Smooth muscle cell (in vitro differentiated cells): ENCODE results near the gene SERPINB6. TPM values are rescaled to one million over a fixed set of nuclear protein-coding genes. Genes with fewer than 3 reads are reported as not detected.

ENCODE experiments used
- DNase-seq: peaks from one replicate; lab custom pipeline; 2025; ENCODE audit not compliant: unreplicated experiment; lab: John Stamatoyannopoulos, UW
- H2AFZ ChIP-seq: fragments of 200-600 bp; sonication (generic); 2 replicates; pipeline ENCODE4 v1.6.0; 2016; ENCODE audit warnings: antibody characterized with exemption, low read depth, mild to moderate bottlenecking
- H3F3A ChIP-seq: fragments of 200-600 bp; sonication (generic); 2 replicates; pipeline ENCODE4 v1.6.0; 2017; ENCODE audit warnings: antibody characterized with exemption, low read depth
- H3K27ac ChIP-seq: fragments of 200-600 bp; sonication (generic); 2 replicates; pipeline ENCODE4 v1.5.1; 2016; ENCODE audit warnings: low read depth, mild to moderate bottlenecking
- H3K27me3 ChIP-seq: fragments of 200-600 bp; sonication (generic); 2 replicates; pipeline ENCODE4 v1.6.1; 2016; ENCODE audit warnings: low read depth, mild to moderate bottlenecking
- H3K36me3 ChIP-seq: fragments of 200-600 bp; sonication (generic); 2 replicates; pipeline ENCODE4 v1.5.1; 2016; ENCODE audit warnings: low read depth
- H3K4me1 ChIP-seq: fragments of 200-600 bp; sonication (generic); 2 replicates; pipeline ENCODE4 v1.5.1; 2016; ENCODE audit warnings: low read depth
- H3K4me2 ChIP-seq: fragments of 200-600 bp; sonication (generic); 2 replicates; pipeline ENCODE4 v1.6.0; 2016; ENCODE audit warnings: mild to moderate bottlenecking
- H3K4me3 ChIP-seq: fragments of 200-600 bp; sonication (generic); 2 replicates; pipeline ENCODE4 v1.5.1; 2016; ENCODE audit warnings: mild to moderate bottlenecking
- H3K79me2 ChIP-seq: fragments of 200-600 bp; sonication (generic); 2 replicates; pipeline ENCODE4 v1.6.0; 2016; ENCODE audit warnings: low read depth, mild to moderate bottlenecking
- H3K9ac ChIP-seq: fragments of 200-600 bp; sonication (generic); 2 replicates; pipeline ENCODE4 v1.6.0; 2016; ENCODE audit warnings: low read depth
- H3K9me3 ChIP-seq: fragments of 200-600 bp; sonication (generic); replicated peaks from 2 replicates; pipeline ENCODE4 v1.5.1; 2016; ENCODE audit warnings: low read depth
- H4K20me1 ChIP-seq: fragments of 200-600 bp; sonication (generic); 2 replicates; pipeline ENCODE4 v1.6.0; 2016; ENCODE audit warnings: low read depth
- CTCF ChIP-seq: fragments of 200-600 bp; sonication (generic); IDR thresholded peaks from 2 replicates; pipeline ENCODE4 v1.5.1; 2017; ENCODE audit warnings: borderline replicate concordance, mild to moderate bottlenecking, antibody characterized with exemption; ENCODE audit not compliant: insufficient read depth, poor library complexity, severe bottlenecking
- WGBS: methylation state at CpG from one replicate; pipeline ENCODE4 v1.1.7; 2016; ENCODE audit warnings: low lambda C conversion rate; 5-methylcytosine and 5-hydroxymethylcytosine counted together
- polyA plus RNA-seq: library from polyadenylated mRNA; unstranded; fragments of >200 nt; fragmentation: Nextera tagmentation; extraction: Ambion mirVana; gene quantifications from 2 replicates; pipeline ENCODE4 v1.2.1, GENCODE V29; 2016
- total RNA-seq: library from RNA; depleted of rRNA; stranded (reverse); fragments of >200 nt; gene quantifications from 2 replicates; pipeline ENCODE4 v1.2.3, GENCODE V29; 2014

SERPINB6 gene
- total and polyA plus RNA-seq, 2 experiments from 2014 or later = 67.8 to 118 TPM

GRCh38 chr6:3017304-3017703, 45.9 kb upstream of the SERPINB6 start:
- Histone ChIP-seq H2AFZ (no peak overlapping the region), H3K4me3 (no peak overlapping the region), H4K20me1 (no peaks in the 10 kb centered on the region), H3K27ac (no peak overlapping the region), H3K4me2 (no peak overlapping the region), H3F3A (no peaks in the 10 kb centered on the region), H3K27me3 (no peaks in the 10 kb centered on the region), H3K4me1 (no peaks in the 10 kb centered on the region), H3K79me2 (no peaks in the 10 kb centered on the region), H3K36me3 (no peaks in the 10 kb centered on the region), H3K9me3 (no peaks in the 10 kb centered on the region), H3K9ac (no peak overlapping the region)
- no peak for TF ChIP-seq CTCF
- no peak for DNase-seq
- 98% methylated on average over 8 of the region's 9 CpGs for WGBS

- Histone ChIP-seq H3K4me2 (no peak overlapping the region), H3K79me2 (no peaks in the 10 kb centered on the region), H3K9ac (no peak overlapping the region), H3F3A (no peaks in the 10 kb centered on the region), H2AFZ (no peak overlapping the region), H3K27me3 (no peaks in the 10 kb centered on the region), H3K9me3 (peaks cover 3% of the 10 kb centered on the region), H3K4me1 (no peaks in the 10 kb centered on the region), H4K20me1 (no peaks in the 10 kb centered on the region), H3K27ac (no peak overlapping the region), H3K36me3 (peaks cover 4% of the 10 kb centered on the region), H3K4me3 (no peak overlapping the region)
- no peak for DNase-seq
- 96% methylated on average over 17 of the region's 17 CpGs for WGBS
- no peak for TF ChIP-seq CTCF
Observed at GRCh38 chr6:3016473-3017280, 45.3 kb upstream of the SERPINB6 start.

GRCh38 chr6:3015144-3015543, 43.8 kb upstream of the SERPINB6 start:
- no peaks in the 10 kb centered on the region for H4K20me1 ChIP-seq
- 96% methylated on average over 10 of the region's 10 CpGs for WGBS
- no peaks in the 10 kb centered on the region for H3K27me3 ChIP-seq
- no peak for TF ChIP-seq CTCF
- no peak overlapping the region for H3K27ac ChIP-seq
- no peak overlapping the region for H3K4me2 ChIP-seq
- no peak for DNase-seq
- peaks cover 13% of the 10 kb centered on the region for H3K9me3 ChIP-seq
- H3K79me2 ChIP-seq = no peaks in the 10 kb centered on the region
- no peak overlapping the region for H2AFZ ChIP-seq
- no peak overlapping the region for H3K4me3 ChIP-seq
- H3F3A ChIP-seq = no peaks in the 10 kb centered on the region
- peaks cover 18% of the 10 kb centered on the region for H3K36me3 ChIP-seq
- H3K9ac ChIP-seq = no peak overlapping the region
- no peaks in the 10 kb centered on the region for H3K4me1 ChIP-seq

GRCh38 chr6:3014675-3015066, 43.3 kb upstream of the SERPINB6 start:
- H3K27me3 ChIP-seq = no peaks in the 10 kb centered on the region

More at GRCh38 chr6:3014675-3015066, 43.3 kb upstream of the SERPINB6 start:
- H3K4me1 ChIP-seq = no peaks in the 10 kb centered on the region
- H3K36me3 ChIP-seq = peaks cover 19% of the 10 kb centered on the region
- DNase-seq = no peak
- no peak overlapping the region for H3K4me2 ChIP-seq
- peaks cover 13% of the 10 kb centered on the region for H3K9me3 ChIP-seq
- WGBS = 99% methylated on average over 4 of the region's 4 CpGs
- H3K79me2 ChIP-seq = no peaks in the 10 kb centered on the region
- no peaks in the 10 kb centered on the region for H4K20me1 ChIP-seq
- no peak overlapping the region for H3K9ac ChIP-seq
- H3F3A ChIP-seq = no peaks in the 10 kb centered on the region
- TF ChIP-seq CTCF = no peak
- H3K4me3 ChIP-seq = no peak overlapping the region
- H2AFZ ChIP-seq = no peak overlapping the region
- H3K27ac ChIP-seq = no peak overlapping the region
